Measurements from ENCODE around the gene LRRC49.
"Not testable (repeated sequence)": the region's sequence is repeated elsewhere in the genome, so short reads cannot be mapped to it uniquely, and the experiment has no call there.

The LRRC49 gene

DNA sequence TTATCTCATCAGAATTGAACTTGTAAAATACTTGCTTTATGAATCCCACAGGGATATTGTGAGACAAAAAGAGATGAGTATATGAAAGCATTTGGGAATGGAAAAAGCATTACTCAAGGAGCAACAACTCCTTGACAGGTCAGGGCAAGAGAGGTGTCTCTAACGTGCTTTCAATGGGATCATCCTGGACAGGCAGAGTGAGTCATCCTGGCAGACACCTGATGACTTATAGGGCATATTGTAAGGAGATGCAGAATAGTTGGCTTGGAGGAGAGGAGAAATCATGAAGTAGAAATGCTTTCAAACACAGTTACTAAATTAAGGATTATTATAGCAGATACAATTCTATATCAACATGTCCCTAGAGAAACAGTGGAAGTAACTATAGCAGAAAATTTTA is 150.7 kb downstream of the LRRC49 start:
- ATAC-seq (ENCODE audit: insufficient read depth, low read depth) (no peak), DNase-seq (no peak)
- Histone ChIP-seq H3K9me3 (ENCODE audit: insufficient read depth, low read length, severe bottlenecking) (no peaks in the 10 kb centered on the region), H3K27me3 (ENCODE audit: insufficient read depth, low read length, poor library complexity) (no peaks in the 10 kb centered on the region), H3K27ac (ENCODE audit: low read length) (no peak overlapping the region), H3K79me2 (ENCODE audit: insufficient read depth, low read length) (no peaks in the 10 kb centered on the region), H2AFZ (ENCODE audit: low read depth, low read length) (no peak overlapping the region), H3K4me1 (ENCODE audit: insufficient read depth, low read length) (no peaks in the 10 kb centered on the region), H3K4me2 (ENCODE audit: insufficient read depth, low read length) (no peak overlapping the region), H3K36me3 (ENCODE audit: insufficient read depth, low read length) (no peaks in the 10 kb centered on the region), H3K9ac (ENCODE audit: low read depth, low read length) (no peak overlapping the region), H3K4me3 (ENCODE audit: low read depth in 1 of 2, low read length in 2 of 2) (no peak overlapping the region), H4K20me1 (ENCODE audit: insufficient read depth, low read length) (no peaks in the 10 kb centered on the region)
- no peak for TF ChIP-seq EZH2 (IDR thresholded peaks at IDR 0.05; ENCODE audit: borderline replicate concordance, low read depth, low read length, severe bottlenecking)
- TF ChIP-seq, protein P1, sequence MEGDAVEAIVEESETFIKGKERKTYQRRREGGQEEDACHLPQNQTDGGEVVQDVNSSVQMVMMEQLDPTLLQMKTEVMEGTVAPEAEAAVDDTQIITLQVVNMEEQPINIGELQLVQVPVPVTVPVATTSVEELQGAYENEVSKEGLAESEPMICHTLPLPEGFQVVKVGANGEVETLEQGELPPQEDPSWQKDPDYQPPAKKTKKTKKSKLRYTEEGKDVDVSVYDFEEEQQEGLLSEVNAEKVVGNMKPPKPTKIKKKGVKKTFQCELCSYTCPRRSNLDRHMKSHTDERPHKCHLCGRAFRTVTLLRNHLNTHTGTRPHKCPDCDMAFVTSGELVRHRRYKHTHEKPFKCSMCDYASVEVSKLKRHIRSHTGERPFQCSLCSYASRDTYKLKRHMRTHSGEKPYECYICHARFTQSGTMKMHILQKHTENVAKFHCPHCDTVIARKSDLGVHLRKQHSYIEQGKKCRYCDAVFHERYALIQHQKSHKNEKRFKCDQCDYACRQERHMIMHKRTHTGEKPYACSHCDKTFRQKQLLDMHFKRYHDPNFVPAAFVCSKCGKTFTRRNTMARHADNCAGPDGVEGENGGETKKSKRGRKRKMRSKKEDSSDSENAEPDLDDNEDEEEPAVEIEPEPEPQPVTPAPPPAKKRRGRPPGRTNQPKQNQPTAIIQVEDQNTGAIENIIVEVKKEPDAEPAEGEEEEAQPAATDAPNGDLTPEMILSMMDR (IDR thresholded peaks at IDR 0.05; ENCODE audit: borderline replicate concordance, extremely low read depth, low read length, poor library complexity, severe bottlenecking): no peak

DNA sequence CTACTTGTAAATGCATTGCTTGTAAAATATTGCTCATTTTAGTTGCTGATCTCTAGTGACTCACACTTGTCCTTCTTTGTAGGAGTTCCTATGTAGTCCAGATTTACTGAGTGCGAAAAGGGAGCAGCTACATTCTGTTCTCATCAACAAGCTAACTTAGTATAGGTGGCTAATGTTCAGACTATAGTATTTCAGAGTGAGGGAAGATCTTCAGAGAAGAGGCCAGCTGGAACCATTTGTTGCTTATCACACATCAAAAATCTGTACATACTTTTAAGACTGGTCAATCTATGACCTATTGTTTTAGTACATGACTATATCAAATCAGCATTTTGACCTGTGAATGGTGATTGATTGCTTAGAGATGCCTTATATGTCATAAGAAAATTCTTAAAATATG is 151.4 kb downstream of the LRRC49 start:
- no peak for TF ChIP-seq EZH2 (IDR thresholded peaks at IDR 0.05; ENCODE audit: borderline replicate concordance, low read depth, low read length, severe bottlenecking)
- TF ChIP-seq, protein P1 (IDR thresholded peaks at IDR 0.05; ENCODE audit: borderline replicate concordance, extremely low read depth, low read length, poor library complexity, severe bottlenecking): no peak
- ATAC-seq (ENCODE audit: insufficient read depth, low read depth) (no peak), DNase-seq (no peak)
- no peaks in the 10 kb centered on the region for H4K20me1 ChIP-seq (ENCODE audit: insufficient read depth, low read length)
- H3K79me2 ChIP-seq (ENCODE audit: insufficient read depth, low read length): no peaks in the 10 kb centered on the region
- no peaks in the 10 kb centered on the region for H3K9me3 ChIP-seq (ENCODE audit: insufficient read depth, low read length, severe bottlenecking)
- H3K27ac ChIP-seq (ENCODE audit: low read length): no peak overlapping the region
- no peaks in the 10 kb centered on the region for H3K36me3 ChIP-seq (ENCODE audit: insufficient read depth, low read length)
- no peak overlapping the region for H2AFZ ChIP-seq (ENCODE audit: low read depth, low read length)
- no peak overlapping the region for H3K4me2 ChIP-seq (ENCODE audit: insufficient read depth, low read length)
- no peaks in the 10 kb centered on the region for H3K27me3 ChIP-seq (ENCODE audit: insufficient read depth, low read length, poor library complexity)
- H3K4me1 ChIP-seq (ENCODE audit: insufficient read depth, low read length): no peaks in the 10 kb centered on the region
- no peak overlapping the region for H3K4me3 ChIP-seq (ENCODE audit: low read depth in 1 of 2, low read length in 2 of 2)
- H3K9ac ChIP-seq (ENCODE audit: low read depth, low read length): no peak overlapping the region

- H3K4me3 ChIP-seq (ENCODE audit: low read depth in 1 of 2, low read length in 2 of 2); H3K9ac ChIP-seq (ENCODE audit: low read depth, low read length); H4K20me1 ChIP-seq (ENCODE audit: insufficient read depth, low read length); ATAC-seq (ENCODE audit: insufficient read depth, low read depth); H3K27me3 ChIP-seq (ENCODE audit: insufficient read depth, low read length, poor library complexity); DNase-seq; H3K4me1 ChIP-seq (ENCODE audit: insufficient read depth, low read length); H3K79me2 ChIP-seq (ENCODE audit: insufficient read depth, low read length); H2AFZ ChIP-seq (ENCODE audit: low read depth, low read length); H3K9me3 ChIP-seq (ENCODE audit: insufficient read depth, low read length, severe bottlenecking); H3K4me2 ChIP-seq (ENCODE audit: insufficient read depth, low read length); H3K36me3 ChIP-seq (ENCODE audit: insufficient read depth, low read length); H3K27ac ChIP-seq (ENCODE audit: low read length): not testable (repeated sequence)
Measured at GRCh38 chr15:71046146-71046545, 153.5 kb downstream of the LRRC49 start.

- no peak overlapping the region for H3K4me3 ChIP-seq (ENCODE audit: low read depth in 1 of 2, low read length in 2 of 2)
- no peak overlapping the region for H2AFZ ChIP-seq (ENCODE audit: low read depth, low read length)
- H3K36me3 ChIP-seq (ENCODE audit: insufficient read depth, low read length): no peaks in the 10 kb centered on the region
- H3K4me2 ChIP-seq (ENCODE audit: insufficient read depth, low read length): no peak overlapping the region
- DNase-seq (no peak), ATAC-seq (ENCODE audit: insufficient read depth, low read depth) (no peak)
- no peaks in the 10 kb centered on the region for H3K27me3 ChIP-seq (ENCODE audit: insufficient read depth, low read length, poor library complexity)
- H3K27ac ChIP-seq (ENCODE audit: low read length): no peak overlapping the region
- H3K79me2 ChIP-seq (ENCODE audit: insufficient read depth, low read length): no peaks in the 10 kb centered on the region
- H3K9me3 ChIP-seq (ENCODE audit: insufficient read depth, low read length, severe bottlenecking): no peaks in the 10 kb centered on the region
- H3K4me1 ChIP-seq (ENCODE audit: insufficient read depth, low read length): no peaks in the 10 kb centered on the region
- no peak for TF ChIP-seq EZH2 (IDR thresholded peaks at IDR 0.05; ENCODE audit: borderline replicate concordance, low read depth, low read length, severe bottlenecking)
- TF ChIP-seq, protein P1 (IDR thresholded peaks at IDR 0.05; ENCODE audit: borderline replicate concordance, extremely low read depth, low read length, poor library complexity, severe bottlenecking): no peak
- H4K20me1 ChIP-seq (ENCODE audit: insufficient read depth, low read length): no peaks in the 10 kb centered on the region
- no peak overlapping the region for H3K9ac ChIP-seq (ENCODE audit: low read depth, low read length)
Measured at GRCh38 chr15:71048913-71049675, 156.5 kb downstream of the LRRC49 start.

Measured in DND-41 (cell line).